Psoas muscle (tissue), 8 donors: ENCODE data around the gene FER1L5. TPM values are rescaled to one million over a fixed set of nuclear protein-coding genes. Genes with fewer than 3 reads are reported as not detected.

Experiments used
- ATAC-seq, 4 donors: fragments of 200-7000 bp; cut with Tn5 transposase; one replicate each; pipeline ENCODE4 v1.9.1; 2020; ENCODE audit warnings: moderate library complexity in 3 of 4, mild to moderate bottlenecking in 2 of 4
- DNase-seq, 2 donors: peaks; one replicate each; pipeline ENCODE4 v3.0.0-alpha.2; 2020
- H3K27ac ChIP-seq: fragments of 200-600 bp; one replicate; pipeline ENCODE4 v1.8.0; 2022
- H3K27me3 ChIP-seq, 3 donors: fragments of 200-600 bp in 1 of 3; one replicate each; pipeline versions ENCODE4 v1.6.1 to v1.8.0; 2013 to 2022; ENCODE audit warnings: low read length in 2 of 3, mild to moderate bottlenecking in 2 of 3, moderate library complexity in 1 of 3; ENCODE audit not compliant: insufficient read depth in 3 of 3
- H3K36me3 ChIP-seq, 2 donors: fragments of 200-600 bp in 1 of 2; one replicate each; pipeline versions ENCODE4 v1.6.1 to v1.8.0; 2013 to 2022; ENCODE audit warnings: low read depth in 1 of 2, mild to moderate bottlenecking in 1 of 2, moderate library complexity in 1 of 2; ENCODE audit not compliant: insufficient read depth in 1 of 2
- H3K4me1 ChIP-seq: fragments of 200-600 bp; one replicate; pipeline ENCODE4 v1.8.0; 2022
- H3K4me3 ChIP-seq: fragments of 200-600 bp; one replicate; pipeline ENCODE4 v1.8.0; 2022; ENCODE audit warnings: mild to moderate bottlenecking
- H3K9me3 ChIP-seq: fragments of 200-600 bp; one replicate; pipeline ENCODE4 v1.8.0; 2022
- WGBS, 3 donors: extraction: QIAGEN DNeasy Blood & Tissue Kit; methylation state at CpG; one replicate each; pipeline versions ENCODE4 v1.1.6 to v1.1.7; 2013; 5-methylcytosine and 5-hydroxymethylcytosine counted together
- intact Hi-C, 2 donors: fragments of 100-400 bp; cut with DNase I; formaldehyde crosslinking; loops; one replicate each; pipeline versions ENCODE4 v1.11.0 to v1.14.2; 2022
- polyA plus RNA-seq, 3 donors: library from polyadenylated mRNA; stranded (reverse); fragments of 200-250 nt; gene quantifications; one replicate each; pipeline ENCODE4 v1.2.3, GENCODE V29; 2013
- total RNA-seq, 4 donors: library from RNA; stranded (reverse); fragmentation: NEBNext Ultra II Directional in 2 of 4; extraction: Animal tissue kit (Norgen Biotek cat#: 25700) in 2 of 4; gene quantifications; one replicate each; pipeline versions ENCODE4 v1.2.1 to v1.2.4, GENCODE V29; 2021 to 2023
- TF ChIP-seq, protein P1 (sequence below): fragments of 200-600 bp; IDR thresholded peaks from one replicate; pipeline ENCODE4 v1.8.0; 2022; ENCODE audit warnings: antibody characterized with exemption
- donor health status: healthy with polysubstance abuse.
- donor health status: DM: no; HTN: no; CAD: no; lungs with moderate emphysema.
- donor health status: Bipolar disorder and iron deficiency.
- donor health status: healthy.
- donor health status: DM: yes; HTN: yes; CAD: no.
- donor health status: DM: no; HTN: no; CAD: no.
- donor health status: DM: no; HTN: no; CAD: no.
- donor health status: DM: yes; HTN: yes; CAD: no.

FER1L5 gene
- total and polyA plus RNA-seq, 7 donors = 0.01 TPM; not detected in 6

DNA sequence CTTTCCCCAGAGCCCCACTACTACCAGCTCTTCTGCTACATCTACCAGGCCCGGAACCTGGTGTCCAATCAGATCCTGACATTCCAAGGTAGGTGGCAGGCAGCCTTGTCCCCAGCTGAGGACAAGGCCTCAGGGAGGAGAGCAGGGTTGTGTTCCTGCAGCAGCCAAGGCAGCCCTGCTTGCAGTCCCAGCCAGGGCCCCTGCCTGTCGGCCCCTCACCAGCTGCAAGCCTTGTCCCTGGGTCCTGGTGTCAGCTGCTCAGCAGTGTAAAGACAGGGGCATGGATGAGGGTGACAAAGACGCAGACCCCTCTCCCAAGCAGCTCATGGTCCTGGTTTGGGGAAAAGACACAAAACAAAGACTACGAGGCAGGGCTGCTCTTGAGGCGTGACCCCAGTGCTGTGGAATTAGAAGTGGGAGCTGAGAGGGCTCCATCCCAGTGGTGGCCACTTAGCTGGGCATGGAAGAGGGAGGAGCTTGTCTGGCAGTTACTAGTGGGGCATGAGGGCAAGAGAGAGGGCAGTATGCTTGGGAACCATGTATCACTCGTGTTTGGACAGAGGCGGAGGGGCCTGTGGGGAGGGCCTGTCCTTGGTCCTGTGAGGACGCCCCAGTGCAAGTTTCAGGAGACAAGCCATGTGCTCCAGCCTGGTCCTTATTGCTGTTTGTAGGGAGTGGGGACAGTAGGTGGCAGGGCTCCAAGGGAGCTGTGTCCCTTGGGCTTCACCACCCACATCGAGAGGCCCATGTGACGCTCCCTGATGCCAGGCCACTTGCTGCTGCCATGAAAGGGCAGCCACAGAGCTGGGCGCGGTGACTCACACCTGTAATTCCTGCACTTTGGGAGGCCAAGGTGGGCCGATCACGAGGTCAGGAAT is 49.8 kb downstream of the FER1L5 start:
- H3K4me3 ChIP-seq = no peak overlapping the region
- DNase-seq (no peak), ATAC-seq (no peak)
- H3K4me1 ChIP-seq = no peaks in the 10 kb centered on the region
- no peaks in the 10 kb centered on the region for H3K27me3 ChIP-seq
- no peaks in the 10 kb centered on the region for H3K36me3 ChIP-seq
- WGBS, 3 donors = 84 to 89% (median 87%) methylated on average over 14 of the region's 14 CpGs
- H3K9me3 ChIP-seq = no peaks in the 10 kb centered on the region
- H3K27ac ChIP-seq = no peak overlapping the region
- intact Hi-C loops = no loop called here
- TF ChIP-seq, protein P1, sequence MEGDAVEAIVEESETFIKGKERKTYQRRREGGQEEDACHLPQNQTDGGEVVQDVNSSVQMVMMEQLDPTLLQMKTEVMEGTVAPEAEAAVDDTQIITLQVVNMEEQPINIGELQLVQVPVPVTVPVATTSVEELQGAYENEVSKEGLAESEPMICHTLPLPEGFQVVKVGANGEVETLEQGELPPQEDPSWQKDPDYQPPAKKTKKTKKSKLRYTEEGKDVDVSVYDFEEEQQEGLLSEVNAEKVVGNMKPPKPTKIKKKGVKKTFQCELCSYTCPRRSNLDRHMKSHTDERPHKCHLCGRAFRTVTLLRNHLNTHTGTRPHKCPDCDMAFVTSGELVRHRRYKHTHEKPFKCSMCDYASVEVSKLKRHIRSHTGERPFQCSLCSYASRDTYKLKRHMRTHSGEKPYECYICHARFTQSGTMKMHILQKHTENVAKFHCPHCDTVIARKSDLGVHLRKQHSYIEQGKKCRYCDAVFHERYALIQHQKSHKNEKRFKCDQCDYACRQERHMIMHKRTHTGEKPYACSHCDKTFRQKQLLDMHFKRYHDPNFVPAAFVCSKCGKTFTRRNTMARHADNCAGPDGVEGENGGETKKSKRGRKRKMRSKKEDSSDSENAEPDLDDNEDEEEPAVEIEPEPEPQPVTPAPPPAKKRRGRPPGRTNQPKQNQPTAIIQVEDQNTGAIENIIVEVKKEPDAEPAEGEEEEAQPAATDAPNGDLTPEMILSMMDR = no peak

GRCh38 chr2:96693286-96694200 is 51.0 kb downstream of the FER1L5 start:
- Histone ChIP-seq H3K27ac (no peak overlapping the region), H3K9me3 (no peaks in the 10 kb centered on the region), H3K36me3 (no peaks in the 10 kb centered on the region), H3K4me3 (no peak overlapping the region), H3K27me3 (no peaks in the 10 kb centered on the region), H3K4me1 (no peaks in the 10 kb centered on the region)
- ATAC-seq = no peak
- no peak for DNase-seq
- TF ChIP-seq, protein P1 = no peak
- 80 to 85% (median 85%) methylated on average over 12 to 14 of the region's 14 CpGs for whole genome bisulfite sequencing, 3 donors
- intact Hi-C loops = no loop called here

GRCh38 chr2:96694279-96694678 is 51.7 kb downstream of the FER1L5 start:
- intact Hi-C loops = no loop called here
- WGBS, 3 donors = 83 to 95% (median 88%) methylated on average over 8 of the region's 8 CpGs
- H3K27ac ChIP-seq = no peak overlapping the region
- no peaks in the 10 kb centered on the region for H3K27me3 ChIP-seq
- no peaks in the 10 kb centered on the region for H3K4me1 ChIP-seq
- TF ChIP-seq, protein P1 = no peak
- DNase-seq (no peak), ATAC-seq (no peak)
- H3K36me3 ChIP-seq = peaks cover 0 to under 1% of the 10 kb centered on the region in 2 donors
- no peak overlapping the region for H3K4me3 ChIP-seq
- no peaks in the 10 kb centered on the region for H3K9me3 ChIP-seq

DNA sequence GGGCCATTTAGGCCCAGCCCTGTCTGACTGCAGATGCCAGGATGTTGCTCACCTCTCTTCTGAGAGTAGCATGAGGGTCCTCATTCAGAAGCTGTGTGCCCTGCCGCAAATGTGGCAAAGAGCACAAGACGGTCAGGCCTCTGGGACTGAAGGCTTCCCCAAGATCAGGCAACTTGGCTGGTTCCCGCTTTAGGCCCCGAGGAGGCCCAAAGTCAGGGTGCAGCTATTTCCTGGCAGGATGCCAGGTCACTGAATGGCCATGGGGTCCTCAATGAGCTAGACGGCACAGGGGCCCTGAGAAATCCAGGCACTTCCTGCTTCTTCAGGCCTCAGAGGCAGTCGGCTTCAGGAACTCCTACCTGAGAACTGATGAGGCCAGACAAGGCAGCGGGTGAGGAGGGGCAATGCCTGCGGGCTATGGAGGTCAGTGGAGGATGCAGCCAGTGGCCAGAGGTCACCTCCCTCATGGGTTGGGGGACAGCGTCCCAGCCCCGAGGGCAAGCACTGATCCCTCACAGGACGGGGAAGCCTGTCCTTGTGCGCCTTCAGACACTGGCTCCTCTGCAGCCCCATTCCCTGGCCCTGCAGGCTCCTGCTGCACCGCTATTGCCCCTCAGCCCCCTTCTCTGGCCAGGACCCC is 52.4 kb downstream of the FER1L5 start:
- no peaks in the 10 kb centered on the region for H3K9me3 ChIP-seq
- DNase-seq (no peak), ATAC-seq (no peak)
- no peak overlapping the region for H3K27ac ChIP-seq
- no peaks in the 10 kb centered on the region for H3K4me1 ChIP-seq
- TF ChIP-seq, protein P1 = no peak
- intact Hi-C loops = no loop called here
- no peak overlapping the region for H3K4me3 ChIP-seq
- WGBS, 3 donors = 74 to 87% (median 83%) methylated on average over 13 of the region's 13 CpGs
- peaks cover 0 to 7% of the 10 kb centered on the region in 2 donors for H3K36me3 ChIP-seq
- H3K27me3 ChIP-seq = no peaks in the 10 kb centered on the region
